Stimulated activated CD8-positive, alpha-beta memory T cell treated with anti-CD3 and anti-CD28 coated beads, Interleukin-7, amount 100 ng/mL, for 1 hour (primary cell): ENCODE data around the gene TUBA3D.
"Not testable (repeated sequence)": the region's sequence is repeated elsewhere in the genome, so short reads cannot be mapped to it uniquely, and the experiment has no call there.

Experiments
- DNase-seq, 2 donors: peaks; one replicate each; pipeline ENCODE4 v3.0.0-alpha.2; 2020; ENCODE audit warnings: low read depth in 2 of 2

The TUBA3D gene

DNA sequence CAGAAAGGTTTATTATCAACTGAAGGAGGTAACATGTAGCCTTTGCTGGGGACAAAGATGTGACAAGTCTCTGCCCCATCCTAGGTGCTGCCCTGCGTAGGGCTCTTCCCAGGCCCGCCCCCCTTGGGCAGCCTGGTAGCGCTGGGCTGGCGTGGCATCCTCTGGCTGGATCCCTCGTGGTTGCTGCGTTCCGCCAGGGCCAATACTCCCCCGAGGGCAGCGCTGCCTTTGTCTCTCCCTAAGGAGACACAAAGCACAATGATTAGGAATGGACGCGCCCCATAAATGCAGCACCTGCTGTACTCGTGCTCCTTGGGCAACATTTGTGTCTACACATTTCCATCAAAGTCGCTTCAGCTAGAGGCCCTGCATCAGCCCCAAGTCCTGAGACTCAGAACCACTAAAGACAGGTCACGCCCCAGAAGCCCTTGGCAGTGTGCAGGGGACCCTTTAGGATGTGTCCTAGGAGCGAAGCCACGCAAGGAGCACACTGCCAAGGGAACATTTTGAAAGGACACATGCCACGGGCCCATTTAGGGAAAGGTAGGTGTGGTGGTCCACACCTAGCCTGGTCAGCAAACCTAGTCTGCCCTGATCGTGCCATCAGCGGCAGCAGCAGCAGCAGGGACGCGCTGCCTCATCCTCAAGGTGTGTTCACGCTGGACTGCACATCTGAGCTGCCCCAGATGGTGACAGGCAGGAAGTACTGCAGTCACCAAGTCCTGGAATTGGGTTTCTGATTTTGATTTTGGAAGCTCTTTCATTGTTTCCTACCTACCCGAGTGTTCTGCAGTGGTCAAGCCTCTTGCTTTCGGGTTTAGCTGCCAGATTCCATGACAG, 8.3 kb downstream of the TUBA3D start:
- DNase-seq: not testable (repeated sequence)

- DNase-seq: not testable (repeated sequence)
Observed at GRCh38 chr2:131484906-131485460, 9.1 kb downstream of the TUBA3D start.

DNA sequence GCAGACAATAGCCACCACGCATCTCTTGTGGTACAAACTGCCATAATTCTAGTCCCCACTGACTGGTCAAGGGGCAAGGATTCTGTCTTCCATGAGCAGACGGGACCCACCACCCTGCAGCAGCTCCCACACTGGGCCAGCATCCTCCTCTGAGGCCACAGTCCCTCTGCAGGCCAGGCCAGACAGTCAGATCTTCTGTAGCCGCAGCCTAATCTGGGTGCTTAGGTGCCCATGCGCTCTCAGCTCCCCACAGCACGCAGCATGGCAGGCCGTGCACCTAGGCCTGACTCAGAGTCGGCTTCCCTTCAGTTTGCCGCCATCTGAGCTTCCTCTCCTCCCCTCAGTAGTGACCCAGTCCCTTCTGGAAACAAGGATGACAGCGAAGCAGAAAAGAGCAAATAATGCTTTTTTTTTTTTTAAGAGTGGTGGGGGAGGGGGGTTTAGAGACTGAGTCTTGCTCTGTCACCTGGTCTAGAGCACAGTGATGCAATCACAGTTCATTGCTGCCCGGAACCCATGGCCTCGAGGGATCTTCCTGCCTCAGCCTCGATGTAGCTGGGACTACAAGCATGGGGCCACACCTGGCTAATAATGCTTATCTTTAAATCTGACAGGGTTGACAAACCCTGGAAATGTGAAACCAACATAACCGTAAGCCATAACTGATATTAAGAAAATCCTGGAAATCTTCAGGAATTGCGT, 10.4 kb downstream of the TUBA3D start:
- not testable (repeated sequence) for DNase-seq

- no peak for DNase-seq
Observed at GRCh38 chr2:131488306-131489205, 12.6 kb downstream of the TUBA3D start.

DNA sequence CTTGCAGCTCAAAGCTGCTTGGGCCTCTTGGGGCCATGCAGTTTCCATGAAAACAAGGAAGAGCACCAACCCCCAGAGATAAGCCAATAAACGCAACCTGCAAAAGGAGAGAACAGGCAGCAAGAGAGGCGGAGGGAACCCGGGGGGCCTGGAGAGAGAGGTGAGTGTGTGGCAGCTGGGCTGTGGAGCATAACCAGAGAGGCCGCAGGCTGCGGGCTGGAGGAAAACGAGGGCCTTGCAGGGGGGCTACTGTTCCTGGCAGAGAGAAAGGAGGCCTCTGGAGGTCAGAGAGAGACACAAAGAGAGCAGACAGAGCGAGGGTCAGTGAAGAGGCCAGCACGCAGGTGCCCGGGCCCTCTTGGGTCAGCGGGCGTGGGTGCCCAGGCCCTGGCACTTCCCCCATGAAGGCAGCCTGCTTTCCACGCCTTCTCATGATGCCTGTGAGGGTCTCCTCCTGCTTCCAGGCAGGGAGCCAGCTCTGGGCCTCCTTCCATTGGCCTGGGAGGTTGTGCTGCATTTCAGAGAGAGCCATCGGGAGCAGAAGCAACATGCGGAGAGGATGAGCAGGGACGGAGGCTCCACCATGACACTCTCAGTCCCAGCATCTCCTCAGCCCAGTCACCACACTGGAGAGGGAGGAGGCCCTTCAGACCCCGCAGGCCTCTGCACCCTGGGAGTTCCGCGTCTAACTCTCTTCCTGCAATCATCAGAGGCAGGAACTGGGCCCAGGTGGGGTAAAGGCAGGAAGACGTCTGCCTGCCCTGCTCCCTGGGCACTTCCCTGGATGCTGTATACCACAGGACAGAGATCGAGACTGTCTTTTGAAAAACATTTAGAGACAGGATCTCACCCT, 14.9 kb downstream of the TUBA3D start:
- not testable (repeated sequence) for DNase-seq

GRCh38 chr2:131491469-131491836, 15.5 kb downstream of the TUBA3D start:
- not testable (repeated sequence) for DNase-seq

GRCh38 chr2:131492015-131492417, 16.1 kb downstream of the TUBA3D start, which contains the start of gene MZT2A:
Gene MZT2A, minus strand, starts transcription at chr2:131492397. Its CDS starts 21 bp downstream, at chr2:131492376.
- DNase-seq: peak in 1 of 2 donors; percentile 70

DNA sequence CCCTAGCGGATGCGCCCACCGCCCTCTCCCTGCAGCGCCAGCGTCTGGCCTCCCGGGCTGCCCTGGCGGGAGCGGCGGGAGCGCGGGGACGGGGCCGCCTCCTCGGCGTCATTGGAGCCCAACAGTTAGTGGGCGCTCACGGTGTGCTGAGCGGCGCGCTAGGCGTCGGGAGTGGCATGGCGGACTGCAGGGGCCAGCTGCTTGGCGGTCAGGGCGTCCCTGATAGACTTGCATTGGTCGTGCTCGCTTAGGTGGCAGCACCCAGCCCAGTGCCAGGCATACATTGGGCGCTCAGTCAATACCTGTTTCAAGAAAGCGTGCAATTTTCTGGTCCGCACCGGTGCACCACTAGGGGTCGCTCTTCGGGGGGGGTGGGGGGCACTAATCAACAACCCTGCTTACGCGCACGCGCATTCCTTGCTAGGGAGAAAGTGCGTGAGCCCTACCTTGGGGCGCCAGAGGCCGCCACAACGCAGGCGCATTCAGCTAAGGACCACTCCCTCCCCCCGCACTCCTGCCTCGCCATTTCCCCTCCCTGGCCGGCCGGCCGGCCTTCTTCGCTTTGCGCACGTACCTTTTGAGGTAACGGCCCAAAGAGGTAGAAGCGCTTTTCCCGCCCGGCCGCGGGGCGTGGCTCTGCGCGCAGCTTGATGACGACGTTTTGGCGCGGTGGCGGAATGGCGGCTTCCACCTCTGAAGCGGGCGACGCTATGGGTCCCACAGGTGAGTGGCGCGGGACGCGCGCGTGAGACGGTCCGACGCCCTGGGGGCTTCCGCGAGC, 16.7 kb downstream of the TUBA3D start:
- DNase-seq: peak; percentile 82 to 86

- DNase-seq: no peak
Observed at GRCh38 chr2:131493199-131493968, 17.5 kb downstream of the TUBA3D start.

GRCh38 chr2:131495506-131495905, 19.6 kb downstream of the TUBA3D start:
- not testable (repeated sequence) for DNase-seq

- not testable (repeated sequence) for DNase-seq
Observed at GRCh38 chr2:131498321-131498973, 22.5 kb downstream of the TUBA3D start.

DNA sequence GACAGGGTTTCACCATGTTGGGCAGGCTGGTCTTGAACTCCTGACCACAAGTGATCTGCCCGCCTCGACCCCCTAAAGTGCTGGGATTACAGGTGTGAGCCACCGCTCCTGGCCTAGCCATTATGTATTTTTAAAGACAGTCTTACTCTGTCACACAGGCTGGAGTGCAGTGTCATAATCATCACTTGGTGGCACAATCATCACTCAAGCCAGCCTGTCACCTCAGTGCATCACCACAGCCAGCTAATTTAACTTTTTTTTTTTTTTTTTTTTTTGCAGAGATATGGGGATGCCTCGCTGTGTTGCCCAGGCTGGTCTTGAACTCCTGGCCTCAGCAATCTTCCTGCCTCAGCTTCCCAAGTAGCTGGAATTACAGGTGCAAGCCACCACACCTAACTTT, 27.7 kb downstream of the TUBA3D start:
- DNase-seq: not testable (repeated sequence)

DNA sequence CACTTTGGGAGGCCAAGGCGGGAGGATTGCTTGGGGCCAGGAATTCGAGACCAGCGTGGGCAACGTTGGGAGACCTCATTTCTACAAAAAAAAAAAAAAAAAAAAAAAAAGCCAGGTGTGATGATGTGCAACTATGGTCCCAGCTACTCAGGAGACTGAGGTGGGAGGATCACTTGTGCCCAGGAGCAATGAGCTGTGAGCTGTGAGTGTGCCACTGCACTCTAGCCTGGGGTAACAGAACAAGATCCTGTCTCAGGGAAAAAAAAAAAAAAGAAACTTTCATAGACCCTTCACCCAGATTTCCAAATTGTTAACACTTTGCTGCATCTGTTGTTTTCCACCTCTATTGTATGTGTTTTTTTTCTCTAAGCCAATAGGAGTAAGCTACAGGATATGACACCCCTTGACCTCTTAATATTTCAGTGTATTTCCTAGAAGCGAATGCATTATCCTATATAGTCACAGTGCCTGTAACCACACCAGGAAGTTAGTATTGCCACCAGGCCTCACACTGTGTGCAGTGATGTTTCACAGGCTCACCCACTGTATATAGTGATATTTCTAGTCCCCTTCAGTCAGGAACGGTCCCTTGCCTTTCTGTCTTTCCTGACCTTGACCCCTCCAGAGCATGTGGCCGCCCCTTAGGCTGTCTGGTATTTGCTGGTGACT, 28.3 kb downstream of the TUBA3D start:
- DNase-seq: not testable (repeated sequence)

DNA sequence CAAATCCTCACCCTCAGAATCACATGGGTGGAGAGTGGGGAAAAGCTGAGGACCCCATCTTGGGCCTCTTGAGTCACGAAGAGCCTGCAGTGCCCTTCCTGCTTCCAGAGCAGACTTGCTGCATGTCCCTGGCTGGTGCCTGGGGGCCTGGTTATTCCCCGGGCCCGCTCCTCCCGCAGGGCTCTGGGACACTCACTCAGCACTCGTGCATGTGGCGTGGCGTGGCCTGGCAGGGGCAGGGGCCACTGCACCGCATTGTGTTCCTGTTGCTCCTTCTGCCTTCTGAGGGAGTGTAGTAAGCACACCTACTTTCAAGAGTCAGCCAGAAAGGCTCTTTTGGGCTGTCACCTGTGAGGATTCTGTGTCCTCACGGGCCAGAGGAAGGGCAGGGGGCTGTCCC, 33.7 kb downstream of the TUBA3D start:
- no peak for DNase-seq

DNA sequence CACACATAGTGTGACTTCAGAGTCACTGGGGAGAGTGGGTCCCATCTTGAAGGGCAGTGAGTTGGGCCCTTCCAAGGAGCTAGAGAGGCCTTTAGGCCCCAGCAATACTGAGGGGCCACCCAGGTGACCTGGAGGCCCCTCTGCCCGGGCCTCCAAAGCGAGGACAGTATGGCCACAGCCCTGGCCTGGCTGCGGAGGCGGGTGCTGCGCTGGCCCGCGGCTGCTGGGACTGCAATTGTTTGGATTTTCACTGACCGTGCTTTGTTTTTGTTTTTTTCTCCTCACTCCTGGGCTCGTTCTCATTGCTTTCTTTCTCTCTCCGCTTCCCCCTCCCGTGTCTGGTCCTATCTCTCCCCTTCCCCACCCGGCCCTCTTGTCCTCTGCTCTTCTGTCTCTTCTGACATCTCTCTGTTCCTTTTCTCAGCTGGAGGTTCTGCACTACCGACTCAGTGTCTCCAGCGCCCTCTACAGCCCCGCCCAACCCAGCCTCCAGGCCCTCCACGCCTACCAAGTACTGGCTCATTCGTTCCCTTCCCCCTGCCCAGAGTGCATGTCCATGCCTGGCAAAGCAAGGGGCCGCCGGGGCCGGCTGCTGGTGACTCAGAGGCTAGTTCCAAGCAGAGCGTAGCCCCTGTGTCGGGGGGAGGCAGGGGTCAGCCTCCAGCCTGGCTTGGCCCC, 35.5 kb downstream of the TUBA3D start:
- not testable (repeated sequence) for DNase-seq

GRCh38 chr2:131511969-131512870, 36.3 kb downstream of the TUBA3D start:
- DNase-seq: not testable (repeated sequence)
